ACC112 (cell line): ENCODE results near the gene FCHSD2.

Experiments used
- H2AFZ ChIP-seq: fragments of 200-600 bp; sonication (generic); one replicate; pipeline ENCODE4 v1.6.0; 2017; ENCODE audit warnings: antibody characterized with exemption, low read length; ENCODE audit not compliant: unreplicated experiment
- H3K27ac ChIP-seq: fragments of 200-600 bp; sonication (generic); 2 replicates; pipeline ENCODE4 v1.5.1; 2014; ENCODE audit warnings: low read depth, mild to moderate bottlenecking, antibody characterized with exemption, low read length, moderate library complexity
- H3K27me3 ChIP-seq: fragments of 200-600 bp; sonication (generic); 2 replicates; pipeline ENCODE4 v1.6.1; 2014; ENCODE audit warnings: mild to moderate bottlenecking, antibody characterized with exemption, low read length, moderate library complexity, mixed read lengths; ENCODE audit not compliant: insufficient read depth
- H3K36me3 ChIP-seq: fragments of 200-600 bp; sonication (generic); 2 replicates; pipeline ENCODE4 v1.6.1; 2016; ENCODE audit warnings: mild to moderate bottlenecking, antibody characterized with exemption, low read length, moderate library complexity, mixed read lengths; ENCODE audit not compliant: insufficient read depth
- H3K4me1 ChIP-seq: fragments of 200-600 bp; sonication (generic); one replicate; pipeline ENCODE4 v1.6.1; 2016; ENCODE audit warnings: low read length, mixed read lengths; ENCODE audit not compliant: insufficient read depth, unreplicated experiment, control insufficient read depth
- H3K4me3 ChIP-seq: fragments of 200-600 bp; sonication (generic); 2 replicates; pipeline ENCODE4 v1.5.1; 2014; ENCODE audit warnings: mild to moderate bottlenecking, low read depth, low read length
- H3K79me2 ChIP-seq: fragments of 200-600 bp; sonication (generic); one replicate; pipeline ENCODE4 v1.6.0; 2016; ENCODE audit warnings: low read length; ENCODE audit not compliant: control insufficient read depth, unreplicated experiment, insufficient read depth

The FCHSD2 gene

DNA sequence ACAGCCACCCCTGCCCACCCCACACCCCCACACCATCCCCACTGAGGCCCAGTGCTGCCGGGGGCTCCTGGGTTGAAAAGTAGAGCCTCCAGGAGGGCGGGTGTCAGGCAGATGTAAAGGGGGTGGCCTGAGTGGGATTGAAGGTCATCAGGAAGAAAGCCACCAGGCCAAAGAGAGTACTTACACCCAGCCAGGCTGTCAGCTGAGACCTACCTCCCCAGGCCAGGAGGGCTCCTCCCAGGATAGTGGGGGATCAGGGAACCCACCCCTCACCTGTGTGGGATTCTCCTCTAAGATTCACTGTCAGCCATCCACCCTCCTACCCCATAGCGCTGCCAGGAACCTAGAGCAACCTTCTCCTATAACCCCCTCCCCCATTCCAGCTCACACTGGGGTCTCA is 17.2 kb upstream of the FCHSD2 start:
- Histone ChIP-seq H3K27ac (no peak overlapping the region), H3K27me3 (peaks cover 3% of the 10 kb centered on the region), H3K36me3 (no peaks in the 10 kb centered on the region), H3K79me2 (no peaks in the 10 kb centered on the region), H2AFZ (no peak overlapping the region), H3K4me1 (peaks cover 9% of the 10 kb centered on the region), H3K4me3 (no peak overlapping the region)

DNA sequence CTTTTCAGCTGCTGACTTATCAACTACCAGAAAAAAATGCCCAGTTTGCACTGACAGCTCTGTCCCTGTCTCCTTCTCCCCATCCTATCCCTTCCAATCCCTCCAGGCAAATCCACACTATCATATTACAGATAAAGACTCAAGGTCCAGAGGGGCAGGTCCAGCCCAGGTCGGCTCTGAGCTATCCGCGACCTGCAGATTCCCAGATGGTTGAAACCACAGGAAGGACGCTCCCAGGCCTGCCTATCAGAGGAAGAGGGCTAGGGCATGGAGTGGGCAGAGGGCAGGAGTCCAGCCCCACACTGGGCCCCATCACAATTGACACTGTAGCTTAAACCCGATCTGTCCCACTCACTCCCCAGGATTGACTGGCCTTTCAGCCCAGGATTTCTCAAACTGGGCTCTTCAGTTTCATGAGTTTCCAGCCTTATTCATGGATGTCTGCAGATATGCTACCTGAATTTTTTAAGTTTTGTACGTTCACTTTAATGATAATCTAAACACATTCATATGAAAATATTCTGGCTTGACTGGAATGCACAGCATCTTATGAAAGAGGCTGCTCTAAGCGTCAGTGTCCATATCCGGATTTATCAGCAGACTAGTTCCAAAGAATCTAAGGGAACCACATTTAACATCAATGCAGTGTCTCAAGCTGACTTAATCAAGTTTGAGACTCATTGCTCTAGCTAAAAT is 16.4 kb upstream of the FCHSD2 start:
- H2AFZ ChIP-seq = no peak overlapping the region
- H3K27ac ChIP-seq = no peak overlapping the region
- H3K27me3 ChIP-seq = no peaks in the 10 kb centered on the region
- no peak overlapping the region for H3K4me3 ChIP-seq
- H3K36me3 ChIP-seq = no peaks in the 10 kb centered on the region
- H3K4me1 ChIP-seq = peaks cover 9% of the 10 kb centered on the region
- H3K79me2 ChIP-seq = no peaks in the 10 kb centered on the region

DNA sequence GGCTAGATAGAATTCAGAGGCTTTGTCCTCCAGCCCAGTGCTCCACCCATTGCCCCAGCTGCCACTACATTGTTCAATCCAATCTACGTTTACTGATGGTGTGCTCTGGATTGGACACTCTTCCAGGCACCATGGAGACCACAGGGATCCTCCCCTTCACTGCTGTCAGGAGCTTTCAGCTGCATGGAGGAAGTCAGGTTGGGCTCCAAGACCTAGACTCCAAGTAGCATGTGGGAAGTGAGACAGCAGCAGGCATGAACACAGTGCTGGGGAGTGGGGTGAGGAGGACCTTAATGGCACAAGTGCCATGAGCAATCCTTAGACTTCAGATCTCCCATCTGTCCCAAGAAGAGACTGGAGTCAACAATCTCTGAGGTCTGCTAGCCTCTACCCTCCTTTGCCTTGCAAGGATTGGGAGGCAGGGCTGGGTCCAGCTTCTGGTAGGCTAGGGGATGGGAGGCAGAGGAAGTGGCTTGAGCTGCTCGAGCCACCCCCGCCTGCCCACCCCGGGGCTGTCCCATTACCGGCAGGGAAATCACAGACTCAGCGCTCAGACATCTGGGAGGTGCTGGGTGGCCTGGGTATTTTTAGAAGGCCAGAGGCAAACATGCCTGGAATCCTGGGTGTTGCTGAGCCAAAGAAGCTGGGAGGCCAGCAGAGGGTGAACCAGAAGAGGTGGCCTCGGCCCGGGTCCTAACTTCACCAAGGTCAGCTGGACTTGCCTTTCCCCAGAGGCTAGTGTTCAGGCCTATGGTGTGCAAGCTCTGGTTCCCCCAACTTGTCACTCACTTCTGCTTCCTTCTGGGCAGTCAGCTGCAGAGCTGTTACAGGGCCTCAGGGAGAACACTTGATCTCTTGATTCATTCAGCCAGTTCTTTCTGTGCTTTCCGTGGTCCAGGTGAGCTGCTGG is 15.2 kb upstream of the FCHSD2 start:
- no peaks in the 10 kb centered on the region for H3K79me2 ChIP-seq
- H3K27me3 ChIP-seq = no peaks in the 10 kb centered on the region
- peaks cover 9% of the 10 kb centered on the region for H3K4me1 ChIP-seq
- H2AFZ ChIP-seq = no peak overlapping the region
- no peak overlapping the region for H3K27ac ChIP-seq
- no peaks in the 10 kb centered on the region for H3K36me3 ChIP-seq
- no peak overlapping the region for H3K4me3 ChIP-seq

DNA sequence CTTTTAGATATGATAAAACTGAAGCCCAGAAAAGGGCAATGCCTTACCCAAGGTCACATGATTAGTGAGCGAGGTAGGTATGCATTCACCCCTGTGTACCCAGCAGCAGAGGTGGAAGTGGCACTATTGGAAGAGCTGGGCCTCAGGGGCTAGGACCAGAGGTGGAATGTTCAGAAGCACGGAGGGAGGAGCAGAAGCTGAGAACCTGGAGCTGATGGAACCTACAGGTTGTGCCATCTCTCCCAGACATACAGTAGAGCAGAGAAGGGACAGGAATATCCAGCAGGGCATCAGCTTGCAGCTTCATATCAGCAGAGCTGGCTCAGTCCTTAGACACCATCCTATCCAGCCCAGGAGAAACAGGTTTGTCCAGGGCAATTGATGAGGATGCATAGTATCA is 14.6 kb upstream of the FCHSD2 start:
- Histone ChIP-seq H3K36me3 (no peaks in the 10 kb centered on the region), H3K27me3 (no peaks in the 10 kb centered on the region), H3K27ac (no peak overlapping the region), H3K4me3 (no peak overlapping the region), H3K4me1 (peaks cover 9% of the 10 kb centered on the region), H2AFZ (no peak overlapping the region), H3K79me2 (no peaks in the 10 kb centered on the region)

DNA sequence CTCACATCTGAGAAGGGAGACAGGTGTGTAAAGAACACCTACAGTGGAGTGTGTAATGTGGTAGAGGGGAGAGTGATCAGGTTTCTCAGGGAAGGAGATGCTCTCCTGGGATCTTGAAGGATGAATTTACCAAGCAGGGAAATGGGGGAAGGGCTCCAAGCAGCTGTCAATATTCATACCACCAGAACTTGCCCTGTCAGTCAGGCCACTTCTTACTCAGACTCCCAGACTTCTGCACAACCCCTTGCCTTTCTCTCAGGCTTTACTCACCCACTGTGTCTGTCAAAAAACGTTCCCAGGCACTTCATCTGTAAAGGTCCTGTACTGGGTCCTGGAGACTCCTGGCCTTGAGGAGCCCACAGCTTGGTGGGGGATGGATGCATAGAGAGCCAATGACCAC is 14.0 kb upstream of the FCHSD2 start:
- Histone ChIP-seq H3K4me1 (peaks cover 9% of the 10 kb centered on the region), H2AFZ (no peak overlapping the region), H3K4me3 (no peak overlapping the region), H3K27ac (no peak overlapping the region), H3K36me3 (no peaks in the 10 kb centered on the region), H3K79me2 (no peaks in the 10 kb centered on the region), H3K27me3 (no peaks in the 10 kb centered on the region)

DNA sequence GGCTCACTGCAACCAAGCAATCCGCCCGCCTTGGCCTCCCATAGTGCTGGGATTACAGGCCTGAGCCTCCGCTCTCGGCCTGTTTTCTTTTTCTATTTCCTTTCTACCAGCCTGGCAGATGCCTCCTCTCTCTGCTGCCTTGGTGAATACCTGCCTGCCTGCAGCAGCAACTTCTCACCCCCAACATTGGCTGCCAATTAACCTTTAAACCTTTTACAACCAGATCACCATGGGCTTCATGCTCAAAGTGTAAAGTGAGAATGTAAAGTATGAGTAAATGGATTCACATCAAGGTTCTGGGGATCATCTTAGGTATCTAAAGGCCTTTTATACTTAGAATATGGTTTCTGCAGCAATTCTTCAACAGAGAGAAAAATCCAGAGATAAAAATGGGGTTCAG is 13.0 kb upstream of the FCHSD2 start:
- no peak overlapping the region for H2AFZ ChIP-seq
- H3K79me2 ChIP-seq = no peaks in the 10 kb centered on the region
- no peak overlapping the region for H3K4me3 ChIP-seq
- H3K4me1 ChIP-seq = peaks cover 9% of the 10 kb centered on the region
- H3K27ac ChIP-seq = no peak overlapping the region
- H3K27me3 ChIP-seq = no peaks in the 10 kb centered on the region
- no peaks in the 10 kb centered on the region for H3K36me3 ChIP-seq

DNA sequence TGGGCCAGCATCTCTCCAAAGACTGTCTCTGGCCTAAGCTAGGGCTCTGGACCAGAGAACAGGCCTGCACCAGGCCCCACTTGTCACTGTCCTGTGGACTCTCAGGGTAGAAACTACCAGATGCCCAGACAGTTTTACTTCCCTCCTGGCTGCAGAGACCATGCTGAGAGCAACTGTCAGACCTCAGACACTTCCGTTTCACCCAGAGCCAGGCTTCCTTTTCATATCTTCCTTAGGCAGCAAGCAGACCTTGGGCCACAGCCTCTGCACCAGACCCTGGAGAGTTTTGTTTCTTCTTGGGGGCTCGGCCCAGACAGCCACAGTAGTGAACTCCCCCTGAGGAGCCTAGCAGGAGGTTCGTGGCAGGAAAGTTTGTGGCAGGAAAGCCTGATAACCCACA is 12.1 kb upstream of the FCHSD2 start:
- Histone ChIP-seq H3K4me3 (no peak overlapping the region), H3K4me1 (peaks cover 9% of the 10 kb centered on the region), H3K27ac (no peak overlapping the region), H2AFZ (no peak overlapping the region), H3K79me2 (no peaks in the 10 kb centered on the region), H3K27me3 (no peaks in the 10 kb centered on the region), H3K36me3 (no peaks in the 10 kb centered on the region)

DNA sequence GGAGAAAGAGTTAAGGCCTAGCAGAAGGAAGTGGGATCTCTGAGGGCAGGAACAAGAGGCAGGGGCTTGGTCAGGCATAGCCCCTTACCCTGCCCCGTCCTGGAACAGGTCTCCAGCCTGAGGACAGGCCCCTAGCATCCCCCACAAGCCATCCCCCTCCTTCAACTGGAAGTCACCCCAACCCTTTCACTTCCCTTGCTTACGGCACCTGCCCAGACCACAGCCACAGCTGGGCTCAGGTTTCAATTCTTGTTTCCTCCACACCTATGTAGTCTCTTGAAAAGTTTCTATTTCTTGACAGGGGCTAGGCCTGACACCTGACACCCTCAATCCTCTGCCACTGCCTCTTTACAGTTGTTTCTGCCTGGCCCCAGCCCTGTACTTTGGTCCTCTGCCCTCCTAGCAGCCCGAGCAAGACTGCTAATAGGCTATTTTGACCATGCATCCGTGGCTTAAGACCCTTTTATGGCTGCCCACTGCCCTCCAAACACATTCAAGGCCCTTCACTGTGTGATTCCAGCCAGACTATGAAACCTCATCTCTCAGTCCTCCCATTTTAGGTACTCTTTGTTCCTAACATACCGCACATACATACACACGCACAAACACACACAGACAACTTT is 10.9 kb upstream of the FCHSD2 start:
- Histone ChIP-seq H2AFZ (no peak overlapping the region), H3K27me3 (no peaks in the 10 kb centered on the region), H3K36me3 (no peaks in the 10 kb centered on the region), H3K4me1 (peaks cover 9% of the 10 kb centered on the region), H3K4me3 (no peak overlapping the region), H3K27ac (no peak overlapping the region), H3K79me2 (no peaks in the 10 kb centered on the region)

DNA sequence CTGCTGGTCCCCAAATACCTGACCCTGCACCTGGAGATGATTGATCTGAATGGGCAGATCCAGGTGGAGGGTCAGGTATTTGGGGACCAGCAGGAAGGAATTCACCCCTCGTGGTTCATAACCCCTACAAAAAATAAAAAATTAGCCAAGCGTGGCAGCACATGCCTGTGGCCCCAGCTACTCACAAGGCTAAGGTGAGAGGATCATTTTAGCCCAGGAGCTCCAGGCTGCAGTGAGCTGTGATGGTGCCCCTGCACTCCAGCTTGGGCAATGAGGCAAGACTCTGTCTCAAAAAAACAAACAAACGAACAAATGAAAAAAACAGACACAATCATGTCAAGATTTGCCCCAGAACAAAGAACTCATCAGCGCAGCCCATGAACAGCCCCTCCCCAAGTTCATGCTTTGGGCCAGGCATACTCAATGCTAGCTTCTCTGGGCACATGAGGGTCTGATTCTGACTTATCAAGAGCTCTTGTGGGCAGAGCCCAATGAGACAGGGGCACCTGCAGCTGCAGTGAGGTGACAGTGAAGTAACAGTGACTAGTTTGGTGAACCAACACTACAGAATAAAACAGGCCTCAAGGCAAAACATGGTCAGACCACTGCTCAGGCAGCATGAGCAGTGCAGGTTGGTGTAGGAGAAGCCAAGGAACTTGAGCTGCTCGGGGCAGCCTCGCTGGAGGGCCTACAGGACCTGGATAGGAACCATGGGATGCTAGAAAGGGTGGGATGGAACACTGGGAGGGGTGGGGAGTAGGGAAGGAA is 10.2 kb upstream of the FCHSD2 start:
- no peak overlapping the region for H2AFZ ChIP-seq
- peaks cover 5% of the 10 kb centered on the region for H3K4me1 ChIP-seq
- H3K79me2 ChIP-seq = no peaks in the 10 kb centered on the region
- no peak overlapping the region for H3K4me3 ChIP-seq
- no peaks in the 10 kb centered on the region for H3K27me3 ChIP-seq
- H3K27ac ChIP-seq = no peak overlapping the region
- H3K36me3 ChIP-seq = no peaks in the 10 kb centered on the region

DNA sequence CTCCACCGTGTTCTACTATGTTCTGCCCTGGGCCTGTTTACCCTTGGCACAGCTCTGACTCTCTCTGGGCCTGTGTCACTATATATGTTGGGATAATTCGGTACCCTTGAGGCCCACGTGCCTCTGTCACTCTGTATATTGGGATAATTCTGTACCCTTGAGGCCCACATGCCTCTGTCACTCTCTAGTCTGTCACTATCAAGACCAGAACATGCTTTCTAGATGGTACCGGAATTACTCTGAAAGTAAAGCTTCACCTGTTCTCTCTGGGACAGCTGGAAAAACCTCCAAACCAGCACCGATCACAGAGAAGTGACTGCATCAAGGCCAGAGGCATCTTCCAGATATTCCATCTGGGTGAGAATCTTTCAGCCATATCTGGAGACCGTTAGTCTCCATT is 9.3 kb upstream of the FCHSD2 start:
- Histone ChIP-seq H2AFZ (no peak overlapping the region), H3K4me3 (no peak overlapping the region), H3K79me2 (no peaks in the 10 kb centered on the region), H3K27me3 (no peaks in the 10 kb centered on the region), H3K36me3 (no peaks in the 10 kb centered on the region), H3K4me1 (peaks cover 3% of the 10 kb centered on the region), H3K27ac (no peak overlapping the region)
